SK-N-SH treated with all-trans-retinoic acid at 6 μM for 48 hours (cell line): ENCODE data around the gene MRPL53.

Experiments used
- CREB5 ChIP-seq: fragments of 250-450 bp; sonication (Bioruptor Pico); IDR thresholded peaks from 2 replicates; pipeline ENCODE4 v1.5.1; 2020; ENCODE audit warnings: low read depth, mild to moderate bottlenecking, moderate library complexity
- CSDC2 ChIP-seq: fragments of 250-450 bp; sonication (Bioruptor Pico); IDR thresholded peaks from 2 replicates; pipeline ENCODE4 v1.5.0; 2020; ENCODE audit warnings: mild to moderate bottlenecking, moderate library complexity
- ESRRG ChIP-seq: fragments of 250-450 bp; sonication (Bioruptor Pico); IDR thresholded peaks from 2 replicates; pipeline ENCODE4 v1.6.1; 2021; ENCODE audit warnings: mild to moderate bottlenecking
- PATZ1 ChIP-seq: fragments of 250-450 bp; sonication (Bioruptor Pico); IDR thresholded peaks from 2 replicates; pipeline ENCODE4 v1.8.0; 2020; ENCODE audit warnings: mild to moderate bottlenecking, moderate library complexity, borderline replicate concordance
- POU6F1 ChIP-seq: fragments of 250-450 bp; sonication (Bioruptor Pico); IDR thresholded peaks from 2 replicates; pipeline ENCODE4 v1.8.0; 2021; ENCODE audit warnings: low read depth, mild to moderate bottlenecking, moderate library complexity, borderline replicate concordance
- RARB ChIP-seq: fragments of 250-450 bp; sonication (Bioruptor Pico); IDR thresholded peaks from 2 replicates; pipeline ENCODE4 v1.8.0; 2021; ENCODE audit warnings: mild to moderate bottlenecking, moderate library complexity
- SNAI2 ChIP-seq: fragments of 250-450 bp; sonication (Bioruptor Pico); IDR thresholded peaks from 2 replicates; pipeline ENCODE4 v1.5.0; 2020; ENCODE audit warnings: mild to moderate bottlenecking, moderate library complexity
- TCF4 ChIP-seq: fragments of 250-450 bp; sonication (Bioruptor Pico); IDR thresholded peaks from 2 replicates; pipeline ENCODE4 v1.8.0; 2021; ENCODE audit warnings: mild to moderate bottlenecking, moderate library complexity, borderline replicate concordance
- ZC3H10 ChIP-seq: fragments of 250-450 bp; sonication (Bioruptor Pico); IDR thresholded peaks from 2 replicates; pipeline ENCODE4 v1.5.1; 2021; ENCODE audit warnings: mild to moderate bottlenecking, moderate library complexity
- ZNF565 ChIP-seq: fragments of 450-650 bp; formaldehyde crosslinking; conservative IDR thresholded peaks from 2 replicates; pipeline ENCODE4 v1.5.0; 2020; ENCODE audit warnings: low read depth, mild to moderate bottlenecking, moderate library complexity
- ZNF70 ChIP-seq: fragments of 450-650 bp; formaldehyde crosslinking; IDR thresholded peaks from 2 replicates; pipeline ENCODE4 v1.5.0; 2020; ENCODE audit warnings: mild to moderate bottlenecking, moderate library complexity

GRCh38 chr2:74436111-74436805, 36.2 kb downstream of the MRPL53 start:
- no peak for TF ChIP-seq PATZ1 (CRISPR knock-in tag)
- no peak for TF ChIP-seq RARB (CRISPR knock-in tag)
- TF ChIP-seq ZNF565 (CRISPR knock-in tag) = no peak
- TF ChIP-seq ZNF70 = no peak
- no peak for TF ChIP-seq ZC3H10 (CRISPR knock-in tag)
- no peak for TF ChIP-seq CREB5 (CRISPR knock-in tag)
- no peak for TF ChIP-seq SNAI2 (CRISPR knock-in tag)
- TF ChIP-seq TCF4 = no peak
- no peak for TF ChIP-seq CSDC2 (CRISPR knock-in tag)
- no peak for TF ChIP-seq POU6F1 (CRISPR knock-in tag)
- no peak for TF ChIP-seq ESRRG
